WTC11 (cell line): ENCODE measurements around the gene SMIM29.

Experiments used
- FOXP1 ChIP-seq: sonication (generic); formaldehyde crosslinking; IDR thresholded peaks from 2 replicates; pipeline ENCODE4 v1.8.0; 2022; ENCODE audit warnings: missing genetic modification reagents, mild to moderate bottlenecking, moderate library complexity, borderline replicate concordance
- JAZF1 ChIP-seq: fragments of 250-450 bp; sonication (Bioruptor Pico); IDR thresholded peaks from 2 replicates; pipeline ENCODE4 v1.9.0; 2021; ENCODE audit warnings: moderate library complexity, mild to moderate bottlenecking, inconsistent platforms
- ZNF219 ChIP-seq: sonication (generic); formaldehyde crosslinking; IDR thresholded peaks from 2 replicates; pipeline ENCODE4 v1.8.0; 2023; ENCODE audit warnings: missing genetic modification reagents, mild to moderate bottlenecking, borderline replicate concordance
- TF ChIP-seq, protein P1 (sequence below): fragments of 200-600 bp; IDR thresholded peaks from 2 replicates; pipeline ENCODE4 v1.8.0; 2022; ENCODE audit warnings: antibody characterized with exemption
- TF ChIP-seq, protein P2 (sequence below): sonication (generic); formaldehyde crosslinking; IDR thresholded peaks from 2 replicates; pipeline ENCODE4 v1.8.0; 2023; ENCODE audit warnings: missing genetic modification reagents
- TF ChIP-seq, protein P3 (sequence below): sonication (generic); formaldehyde crosslinking; IDR thresholded peaks from 2 replicates; pipeline ENCODE4 v1.8.0; 2022; ENCODE audit warnings: mild to moderate bottlenecking, missing genetic modification reagents
- TF ChIP-seq, protein P4 (sequence below): sonication (generic); formaldehyde crosslinking; IDR thresholded peaks from 2 replicates; pipeline ENCODE4 v1.8.1; 2023; ENCODE audit warnings: mild to moderate bottlenecking, missing genetic modification reagents, moderate library complexity

DNA sequence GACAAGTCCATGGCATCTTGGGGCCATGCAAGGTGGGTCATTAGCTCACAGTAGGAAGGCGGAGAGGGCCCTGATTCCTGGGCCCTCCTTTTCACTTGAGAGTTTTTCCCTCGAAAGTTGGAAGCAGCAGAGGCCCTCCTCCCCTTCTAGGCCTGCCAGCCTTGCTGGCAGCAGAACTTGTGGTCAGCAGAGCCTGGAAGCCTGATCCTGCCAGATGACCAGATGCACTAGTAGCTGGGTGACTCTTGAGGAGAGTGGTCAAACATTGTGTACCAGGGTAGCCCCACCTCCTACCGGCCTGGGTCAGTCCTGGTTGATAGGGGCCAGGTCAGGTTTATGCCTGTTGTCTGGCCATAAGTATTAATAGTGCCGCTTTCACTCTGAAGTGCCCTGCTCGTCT lies 15.9 kb downstream of the SMIM29 start:
- TF ChIP-seq ZNF219 (CRISPR knock-in tag) (no peak), FOXP1 (CRISPR knock-in tag) (no peak), JAZF1 (no peak)
- TF ChIP-seq, protein P1, sequence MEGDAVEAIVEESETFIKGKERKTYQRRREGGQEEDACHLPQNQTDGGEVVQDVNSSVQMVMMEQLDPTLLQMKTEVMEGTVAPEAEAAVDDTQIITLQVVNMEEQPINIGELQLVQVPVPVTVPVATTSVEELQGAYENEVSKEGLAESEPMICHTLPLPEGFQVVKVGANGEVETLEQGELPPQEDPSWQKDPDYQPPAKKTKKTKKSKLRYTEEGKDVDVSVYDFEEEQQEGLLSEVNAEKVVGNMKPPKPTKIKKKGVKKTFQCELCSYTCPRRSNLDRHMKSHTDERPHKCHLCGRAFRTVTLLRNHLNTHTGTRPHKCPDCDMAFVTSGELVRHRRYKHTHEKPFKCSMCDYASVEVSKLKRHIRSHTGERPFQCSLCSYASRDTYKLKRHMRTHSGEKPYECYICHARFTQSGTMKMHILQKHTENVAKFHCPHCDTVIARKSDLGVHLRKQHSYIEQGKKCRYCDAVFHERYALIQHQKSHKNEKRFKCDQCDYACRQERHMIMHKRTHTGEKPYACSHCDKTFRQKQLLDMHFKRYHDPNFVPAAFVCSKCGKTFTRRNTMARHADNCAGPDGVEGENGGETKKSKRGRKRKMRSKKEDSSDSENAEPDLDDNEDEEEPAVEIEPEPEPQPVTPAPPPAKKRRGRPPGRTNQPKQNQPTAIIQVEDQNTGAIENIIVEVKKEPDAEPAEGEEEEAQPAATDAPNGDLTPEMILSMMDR: no peak
- TF ChIP-seq, protein P2, sequence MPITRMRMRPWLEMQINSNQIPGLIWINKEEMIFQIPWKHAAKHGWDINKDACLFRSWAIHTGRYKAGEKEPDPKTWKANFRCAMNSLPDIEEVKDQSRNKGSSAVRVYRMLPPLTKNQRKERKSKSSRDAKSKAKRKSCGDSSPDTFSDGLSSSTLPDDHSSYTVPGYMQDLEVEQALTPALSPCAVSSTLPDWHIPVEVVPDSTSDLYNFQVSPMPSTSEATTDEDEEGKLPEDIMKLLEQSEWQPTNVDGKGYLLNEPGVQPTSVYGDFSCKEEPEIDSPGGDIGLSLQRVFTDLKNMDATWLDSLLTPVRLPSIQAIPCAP: no peak
- TF ChIP-seq, protein P3, sequence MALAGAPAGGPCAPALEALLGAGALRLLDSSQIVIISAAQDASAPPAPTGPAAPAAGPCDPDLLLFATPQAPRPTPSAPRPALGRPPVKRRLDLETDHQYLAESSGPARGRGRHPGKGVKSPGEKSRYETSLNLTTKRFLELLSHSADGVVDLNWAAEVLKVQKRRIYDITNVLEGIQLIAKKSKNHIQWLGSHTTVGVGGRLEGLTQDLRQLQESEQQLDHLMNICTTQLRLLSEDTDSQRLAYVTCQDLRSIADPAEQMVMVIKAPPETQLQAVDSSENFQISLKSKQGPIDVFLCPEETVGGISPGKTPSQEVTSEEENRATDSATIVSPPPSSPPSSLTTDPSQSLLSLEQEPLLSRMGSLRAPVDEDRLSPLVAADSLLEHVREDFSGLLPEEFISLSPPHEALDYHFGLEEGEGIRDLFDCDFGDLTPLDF (CRISPR knock-in tag): no peak
- TF ChIP-seq, protein P4, sequence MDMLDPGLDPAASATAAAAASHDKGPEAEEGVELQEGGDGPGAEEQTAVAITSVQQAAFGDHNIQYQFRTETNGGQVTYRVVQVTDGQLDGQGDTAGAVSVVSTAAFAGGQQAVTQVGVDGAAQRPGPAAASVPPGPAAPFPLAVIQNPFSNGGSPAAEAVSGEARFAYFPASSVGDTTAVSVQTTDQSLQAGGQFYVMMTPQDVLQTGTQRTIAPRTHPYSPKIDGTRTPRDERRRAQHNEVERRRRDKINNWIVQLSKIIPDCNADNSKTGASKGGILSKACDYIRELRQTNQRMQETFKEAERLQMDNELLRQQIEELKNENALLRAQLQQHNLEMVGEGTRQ (CRISPR knock-in tag): no peak
